BE2C (cell line): ENCODE data around the gene APOLD1.
"Not testable (repeated sequence)": the region's sequence is repeated elsewhere in the genome, so short reads cannot be mapped to it uniquely, and the experiment has no call there.

Experiments
- DNase-seq: peaks from one replicate; pipeline ENCODE4 v3.0.0-alpha.2; 2020
- H3K27me3 ChIP-seq: fragments of 250-450 bp; sonication (Bioruptor Pico); 2 replicates; pipeline ENCODE4 v1.5.1; 2020; ENCODE audit warnings: mild to moderate bottlenecking
- H3K36me3 ChIP-seq: fragments of 250-450 bp; sonication (Bioruptor Pico); 2 replicates; pipeline ENCODE4 v1.5.1; 2020; ENCODE audit warnings: mild to moderate bottlenecking
- H3K4me1 ChIP-seq: fragments of 250-450 bp; sonication (Bioruptor Pico); 2 replicates; pipeline ENCODE4 v1.5.1; 2020
- H3K4me3 ChIP-seq: 2 replicates; pipeline ENCODE4 v1.5.1; 2011; ENCODE audit warnings: low read depth, low read length
- H3K9me3 ChIP-seq: fragments of 250-450 bp; sonication (Bioruptor Pico); 2 replicates; pipeline ENCODE4 v1.5.1; 2020
- TF ChIP-seq, protein P1 (sequence below): IDR thresholded peaks from 2 replicates; pipeline ENCODE4 v1.5.1; 2012; ENCODE audit warnings: mild to moderate bottlenecking, low read depth, low read length

The APOLD1 gene

DNA sequence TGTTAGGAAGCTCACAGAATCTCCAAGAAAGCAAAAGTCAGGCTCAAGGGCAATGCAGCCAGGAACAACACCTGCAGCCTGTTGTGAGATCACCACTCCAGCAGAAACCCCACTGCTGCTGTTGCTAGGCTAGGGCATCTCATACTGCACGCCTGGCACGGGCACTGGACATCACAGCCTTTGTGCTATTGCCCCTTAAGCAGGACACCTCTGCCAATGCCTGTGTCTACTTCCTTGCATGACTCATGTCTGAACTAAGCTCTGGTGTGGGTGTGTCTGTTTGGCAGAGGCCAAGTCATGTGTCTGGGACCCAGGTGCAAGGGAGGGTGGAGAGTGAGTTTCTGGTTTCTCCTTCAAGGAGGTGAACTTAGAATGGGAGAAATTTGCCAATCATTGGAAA lies 17.7 kb downstream of the APOLD1 start:
- H3K27me3 ChIP-seq, result no peaks in the 10 kb centered on the region
- H3K36me3 ChIP-seq, result no peaks in the 10 kb centered on the region
- no peaks in the 10 kb centered on the region for H3K9me3 ChIP-seq
- peaks cover 1% of the 10 kb centered on the region; the same call in 1 of the 2 replicates for H3K4me1 ChIP-seq
- TF ChIP-seq, protein P1, sequence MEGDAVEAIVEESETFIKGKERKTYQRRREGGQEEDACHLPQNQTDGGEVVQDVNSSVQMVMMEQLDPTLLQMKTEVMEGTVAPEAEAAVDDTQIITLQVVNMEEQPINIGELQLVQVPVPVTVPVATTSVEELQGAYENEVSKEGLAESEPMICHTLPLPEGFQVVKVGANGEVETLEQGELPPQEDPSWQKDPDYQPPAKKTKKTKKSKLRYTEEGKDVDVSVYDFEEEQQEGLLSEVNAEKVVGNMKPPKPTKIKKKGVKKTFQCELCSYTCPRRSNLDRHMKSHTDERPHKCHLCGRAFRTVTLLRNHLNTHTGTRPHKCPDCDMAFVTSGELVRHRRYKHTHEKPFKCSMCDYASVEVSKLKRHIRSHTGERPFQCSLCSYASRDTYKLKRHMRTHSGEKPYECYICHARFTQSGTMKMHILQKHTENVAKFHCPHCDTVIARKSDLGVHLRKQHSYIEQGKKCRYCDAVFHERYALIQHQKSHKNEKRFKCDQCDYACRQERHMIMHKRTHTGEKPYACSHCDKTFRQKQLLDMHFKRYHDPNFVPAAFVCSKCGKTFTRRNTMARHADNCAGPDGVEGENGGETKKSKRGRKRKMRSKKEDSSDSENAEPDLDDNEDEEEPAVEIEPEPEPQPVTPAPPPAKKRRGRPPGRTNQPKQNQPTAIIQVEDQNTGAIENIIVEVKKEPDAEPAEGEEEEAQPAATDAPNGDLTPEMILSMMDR, result no peak
- DNase-seq, result peak; percentile 61
- H3K4me3 ChIP-seq, result no peak overlapping the region

DNA sequence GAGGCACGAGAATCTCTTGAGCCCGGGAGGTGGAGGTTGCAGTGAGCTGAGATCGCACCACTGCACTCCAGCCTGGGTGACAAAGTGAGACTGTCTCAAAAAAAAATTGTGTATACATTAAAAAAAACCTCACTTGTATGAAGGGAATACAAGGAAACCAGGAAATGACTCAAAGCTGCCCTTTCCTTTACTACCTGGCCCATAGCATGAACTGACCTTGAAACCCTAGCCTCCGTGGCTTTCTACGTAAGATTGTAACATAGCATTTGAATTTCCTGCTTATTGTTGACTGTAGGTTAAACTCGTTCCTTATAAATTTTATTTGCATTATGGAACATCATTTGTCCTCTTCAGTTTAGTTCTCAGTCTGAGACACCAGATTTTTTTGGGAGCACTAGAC lies 18.6 kb downstream of the APOLD1 start:
- Histone ChIP-seq H3K4me1 (peaks cover 3% of the 10 kb centered on the region; the same call in 1 of the 2 replicates), H3K36me3 (no peaks in the 10 kb centered on the region), H3K9me3 (no peaks in the 10 kb centered on the region), H3K27me3 (no peaks in the 10 kb centered on the region), H3K4me3 (no peak overlapping the region)
- TF ChIP-seq, protein P1, result no peak
- DNase-seq, result no peak

GRCh38 chr12:12804432-12804886 lies 19.0 kb downstream of the APOLD1 start:
- H3K36me3 ChIP-seq, result no peaks in the 10 kb centered on the region
- H3K4me1 ChIP-seq, result peaks cover 3% of the 10 kb centered on the region; the same call in 1 of the 2 replicates
- DNase-seq, result no peak
- TF ChIP-seq, protein P1, result no peak
- H3K27me3 ChIP-seq, result no peaks in the 10 kb centered on the region
- no peaks in the 10 kb centered on the region for H3K9me3 ChIP-seq
- H3K4me3 ChIP-seq, result no peak overlapping the region

DNA sequence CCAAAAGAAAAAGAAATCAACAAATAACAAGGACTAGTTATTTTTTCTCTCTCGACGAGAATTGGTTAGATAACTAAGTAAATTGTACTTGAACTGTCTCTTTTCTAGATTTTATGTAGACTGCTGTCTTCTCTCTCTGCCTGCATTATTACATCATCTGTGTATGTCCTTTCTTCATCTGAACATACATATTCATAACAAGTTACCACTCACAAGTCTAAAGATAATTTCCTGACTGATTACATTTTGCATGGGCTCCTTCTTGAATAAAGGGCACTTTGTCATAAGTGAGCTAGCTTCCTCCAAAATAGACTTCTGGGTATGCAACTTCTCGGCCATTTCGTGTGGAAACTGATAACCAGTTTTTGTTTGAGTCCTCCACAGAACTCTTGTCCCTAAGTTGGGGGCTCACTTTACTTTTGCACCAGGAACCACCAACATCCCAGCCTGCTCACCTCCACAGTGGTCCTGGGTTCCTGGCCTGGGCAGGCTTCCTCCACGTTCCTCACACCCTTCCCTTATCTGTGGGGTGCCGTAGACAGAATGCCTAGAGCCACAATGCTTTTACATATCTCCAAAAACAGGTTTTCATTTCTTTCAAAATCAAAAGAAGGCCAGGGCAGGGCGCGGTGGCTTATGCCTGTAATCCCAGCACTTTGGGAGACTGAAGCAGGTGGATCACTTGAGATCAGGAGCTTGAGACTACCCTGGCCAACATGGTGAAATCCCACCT lies 21.5 kb downstream of the APOLD1 start:
- no peaks in the 10 kb centered on the region for H3K36me3 ChIP-seq
- H3K4me1 ChIP-seq, result peaks cover 3% of the 10 kb centered on the region; the same call in 1 of the 2 replicates
- H3K9me3 ChIP-seq, result no peaks in the 10 kb centered on the region
- TF ChIP-seq, protein P1, result no peak
- no peaks in the 10 kb centered on the region for H3K27me3 ChIP-seq
- no peak overlapping the region for H3K4me3 ChIP-seq
- DNase-seq, result no peak

- not testable (repeated sequence) for H3K27me3 ChIP-seq, H3K36me3 ChIP-seq, H3K4me3 ChIP-seq, H3K4me1 ChIP-seq, H3K9me3 ChIP-seq, DNase-seq
These were observed 22.1 kb downstream of the APOLD1 start for GRCh38 chr12:12807517-12807903.

DNA sequence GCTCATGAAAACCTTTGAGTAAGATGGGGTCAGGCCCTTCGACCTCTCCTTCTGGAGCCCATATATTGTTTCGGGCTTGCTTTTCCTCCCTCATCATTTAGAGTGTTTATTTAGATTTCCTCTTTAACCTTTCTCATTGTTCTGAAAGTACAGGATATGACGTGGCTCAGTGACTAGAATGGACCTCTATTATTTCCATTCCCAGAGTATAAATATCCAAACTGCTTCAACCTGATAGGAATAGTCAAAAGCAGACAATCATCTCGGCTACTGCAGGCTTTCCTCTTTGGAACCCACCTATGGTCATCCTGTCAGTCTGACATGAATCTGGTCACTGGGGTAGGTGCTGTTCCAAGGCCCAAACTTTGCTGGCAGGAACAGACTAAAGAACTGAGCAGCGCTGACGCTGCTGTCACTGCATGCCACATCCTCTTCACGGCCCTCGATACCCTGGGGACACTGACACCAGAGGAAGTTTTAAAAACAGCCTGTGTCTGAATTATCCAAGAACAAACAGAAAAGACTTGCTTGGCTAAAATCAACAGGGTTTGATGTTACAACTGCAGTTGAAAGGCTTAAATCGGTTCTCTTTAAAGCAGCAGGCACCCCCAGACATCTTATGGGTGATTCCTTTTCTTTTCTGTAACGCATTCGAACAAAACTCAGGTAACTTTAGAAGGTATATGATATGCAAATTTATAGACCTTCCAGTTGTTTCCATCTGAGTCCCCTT lies 22.7 kb downstream of the APOLD1 start:
- no peaks in the 10 kb centered on the region for H3K36me3 ChIP-seq
- no peak overlapping the region for H3K4me3 ChIP-seq
- TF ChIP-seq, protein P1, result no peak
- DNase-seq, result no peak
- H3K27me3 ChIP-seq, result no peaks in the 10 kb centered on the region
- H3K9me3 ChIP-seq, result no peaks in the 10 kb centered on the region
- H3K4me1 ChIP-seq, result peaks cover 3% of the 10 kb centered on the region; the same call in 1 of the 2 replicates
